HEK293T (cell line): ENCODE measurements around the gene COL26A1.

Experiments used
- CTCF ChIA-PET: fragments of 350-600 bp; formaldehyde crosslinking; extraction: SDS; loops from one replicate; lab custom pipeline; 2021; ENCODE audit warnings: antibody characterized with exemption, inconsistent platforms; lab: Yijun Ruan, JAX
- POLR2A ChIA-PET: fragments of 350-600 bp; formaldehyde crosslinking; extraction: SDS; loops from one replicate; lab custom pipeline; 2020; ENCODE audit warnings: antibody characterized with exemption, inconsistent platforms; lab: Yijun Ruan, JAX
- DNase-seq: peaks from one replicate; pipeline ENCODE4 v3.0.0; 2012; ENCODE audit warnings: mixed read lengths; ENCODE audit errors: extremely low spot score
- ARNT ChIP-seq: fragments of 450-650 bp; IDR thresholded peaks from 2 replicates; pipeline ENCODE4 v1.6.1; 2017; ENCODE audit warnings: mild to moderate bottlenecking
- BHLHE40 ChIP-seq: fragments of 450-650 bp; IDR thresholded peaks from 2 replicates; pipeline ENCODE4 v1.6.1; 2016; ENCODE audit warnings: mild to moderate bottlenecking, moderate library complexity, borderline replicate concordance
- CTBP1 ChIP-seq: fragments of 450-650 bp; IDR thresholded peaks from 2 replicates; pipeline ENCODE4 v1.6.1; 2016; ENCODE audit warnings: borderline replicate concordance
- ELF4 ChIP-seq: fragments of 450-650 bp; IDR thresholded peaks from 2 replicates; pipeline ENCODE4 v1.6.1; 2017; ENCODE audit warnings: antibody characterized with exemption
- FOXA1 ChIP-seq: fragments of 450-650 bp; IDR thresholded peaks from 2 replicates; pipeline ENCODE4 v1.6.1; 2016; ENCODE audit warnings: mild to moderate bottlenecking
- FOXK2 ChIP-seq: fragments of 450-650 bp; IDR thresholded peaks from 2 replicates; pipeline ENCODE4 v1.6.1; 2016; ENCODE audit warnings: mild to moderate bottlenecking
- FOXM1 ChIP-seq: fragments of 450-650 bp; IDR thresholded peaks from 2 replicates; pipeline ENCODE4 v1.6.1; 2017; ENCODE audit warnings: mild to moderate bottlenecking, borderline replicate concordance
- HDGF ChIP-seq: fragments of 450-650 bp; IDR thresholded peaks from 2 replicates; pipeline ENCODE4 v1.6.1; 2017; ENCODE audit warnings: antibody characterized with exemption, borderline replicate concordance
- L3MBTL2 ChIP-seq: fragments of 450-650 bp; conservative IDR thresholded peaks from 2 replicates; pipeline ENCODE4 v1.6.1; 2016; ENCODE audit warnings: mild to moderate bottlenecking
- LEF1 ChIP-seq: fragments of 450-650 bp; IDR thresholded peaks from 2 replicates; pipeline ENCODE4 v1.6.1; 2017; ENCODE audit warnings: mild to moderate bottlenecking, borderline replicate concordance
- NFRKB ChIP-seq: fragments of 450-650 bp; IDR thresholded peaks from 2 replicates; pipeline ENCODE4 v1.6.1; 2016; ENCODE audit warnings: mild to moderate bottlenecking, moderate library complexity
- SP1 ChIP-seq: fragments of 450-650 bp; IDR thresholded peaks from 2 replicates; pipeline ENCODE4 v1.6.1; 2017
- SUZ12 ChIP-seq: fragments of 450-650 bp; IDR thresholded peaks from 2 replicates; pipeline ENCODE4 v1.6.1; 2016; ENCODE audit warnings: mild to moderate bottlenecking
- TARDBP ChIP-seq: fragments of 450-650 bp; IDR thresholded peaks from 2 replicates; pipeline ENCODE4 v1.6.1; 2016
- ZNF384 ChIP-seq: fragments of 450-650 bp; IDR thresholded peaks from 2 replicates; pipeline ENCODE4 v1.6.1; 2016
- TF ChIP-seq, protein P1 (sequence below): fragments of 450-650 bp; IDR thresholded peaks from 2 replicates; pipeline ENCODE4 v1.6.1; 2016

COL26A1 gene

DNA sequence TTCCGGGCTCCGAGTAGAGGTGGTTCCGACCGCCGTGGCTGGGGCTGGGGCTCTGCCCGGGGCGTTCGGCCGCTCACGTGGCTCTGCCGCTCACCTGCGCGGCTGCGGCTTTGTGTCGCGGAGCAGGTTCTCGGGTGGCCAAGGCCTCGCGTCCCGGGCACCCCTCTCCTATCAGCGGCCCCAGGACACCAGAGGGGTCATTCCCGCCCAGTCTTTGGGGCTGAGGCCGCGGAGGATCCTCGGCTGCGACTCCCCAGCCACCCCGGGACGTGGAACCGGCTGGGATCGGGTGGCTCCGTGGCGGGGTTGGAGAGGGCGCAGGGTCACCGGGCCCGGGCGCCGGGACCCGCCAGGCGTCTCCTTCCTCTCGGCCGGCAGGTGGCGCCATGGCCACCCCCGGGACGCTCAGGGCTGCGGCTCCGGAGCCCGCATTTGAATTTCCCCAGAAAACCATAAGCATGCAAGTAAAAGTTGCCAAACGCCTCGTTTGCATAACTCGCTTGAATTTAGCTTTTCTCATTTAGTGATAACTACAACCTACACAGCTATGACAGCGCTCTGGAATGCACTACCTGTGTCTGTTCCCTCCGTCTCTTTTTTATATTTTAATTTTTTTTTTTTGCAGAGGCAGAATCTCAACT, 1.2 kb downstream of the COL26A1 start:
- ChIA-PET CTCF (interaction anchor here (0.5 to 2.5 kb wide), 7 partner anchors 10 to 96 kb away, joined by 3 to 9 read pairs (median 4); no protein-coding TSS in a partner anchor), POLR2A (no interaction called here)
- 0 out of 2 replicates have a peak, but pooled peaks have one; percentile 34 for TF ChIP-seq L3MBTL2
- TF ChIP-seq FOXA1, result no peak
- TF ChIP-seq BHLHE40, result no peak
- TF ChIP-seq ELF4, result no peak
- DNase-seq, result peak; percentile 87

DNA sequence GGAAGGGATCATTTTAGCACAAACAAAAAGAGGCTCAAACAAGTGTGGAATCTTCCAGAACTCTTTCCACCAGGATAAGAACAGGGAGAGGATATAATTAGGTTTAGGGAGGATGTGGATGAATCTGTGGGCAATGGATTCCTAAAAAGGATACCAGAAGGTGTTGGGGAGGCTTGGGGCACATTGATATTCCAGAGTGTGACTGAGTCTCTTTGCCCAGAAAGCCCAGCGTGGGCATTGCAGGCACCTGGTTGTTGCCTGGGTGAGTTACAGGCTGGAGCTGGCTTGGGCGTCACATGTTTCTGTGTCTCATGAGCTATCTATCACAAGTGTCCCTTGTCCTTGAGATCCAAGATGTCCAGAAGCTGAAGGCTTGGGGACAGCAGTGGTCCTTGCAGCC, 3.3 kb downstream of the COL26A1 start:
- ChIA-PET POLR2A (no interaction called here), CTCF (interaction anchor here (2.5 kb wide), 1 partner anchor 45 kb away, joined by 8 read pairs; no protein-coding TSS in a partner anchor)
- TF ChIP-seq ZNF384 (no peak), L3MBTL2 (no peak), ELF4 (no peak), LEF1 (no peak), TARDBP (no peak), ARNT (no peak), NFRKB (no peak), CTBP1 (no peak), SP1 (no peak), FOXM1 (no peak), FOXA1 (no peak), FOXK2 (no peak), SUZ12 (no peak), BHLHE40 (no peak), HDGF (no peak)
- TF ChIP-seq, protein P1, sequence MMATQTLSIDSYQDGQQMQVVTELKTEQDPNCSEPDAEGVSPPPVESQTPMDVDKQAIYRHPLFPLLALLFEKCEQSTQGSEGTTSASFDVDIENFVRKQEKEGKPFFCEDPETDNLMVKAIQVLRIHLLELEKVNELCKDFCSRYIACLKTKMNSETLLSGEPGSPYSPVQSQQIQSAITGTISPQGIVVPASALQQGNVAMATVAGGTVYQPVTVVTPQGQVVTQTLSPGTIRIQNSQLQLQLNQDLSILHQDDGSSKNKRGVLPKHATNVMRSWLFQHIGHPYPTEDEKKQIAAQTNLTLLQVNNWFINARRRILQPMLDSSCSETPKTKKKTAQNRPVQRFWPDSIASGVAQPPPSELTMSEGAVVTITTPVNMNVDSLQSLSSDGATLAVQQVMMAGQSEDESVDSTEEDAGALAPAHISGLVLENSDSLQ, result no peak
- DNase-seq, result no peak

DNA sequence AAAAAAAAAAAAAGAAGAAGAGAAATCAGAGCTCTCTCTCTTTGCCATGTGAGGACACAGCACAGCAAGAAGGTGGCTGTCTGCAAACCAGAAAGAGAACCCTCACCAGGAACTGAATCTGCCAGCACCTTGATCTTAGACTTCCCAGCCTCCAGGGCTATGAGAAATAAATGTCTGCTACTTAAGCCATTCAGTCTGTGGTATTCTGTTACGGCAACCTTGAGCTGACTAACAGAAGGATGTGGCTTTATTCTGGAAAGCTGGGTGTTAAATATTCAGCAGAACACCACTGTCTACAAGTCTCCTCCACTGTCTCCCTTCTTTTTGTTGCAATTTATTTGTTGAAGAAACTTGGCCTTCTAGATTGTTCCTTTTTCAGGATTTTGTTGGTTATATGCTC, 5.0 kb downstream of the COL26A1 start:
- CTCF ChIA-PET, result no interaction called here
- TF ChIP-seq ZNF384 (no peak), FOXK2 (no peak), HDGF (no peak), CTBP1 (no peak), LEF1 (no peak), FOXM1 (no peak), ELF4 (no peak), NFRKB (no peak), TARDBP (no peak), L3MBTL2 (no peak), BHLHE40 (no peak), FOXA1 (no peak), ARNT (no peak), SUZ12 (no peak), SP1 (no peak)
- TF ChIP-seq, protein P1, result no peak
- DNase-seq, result no peak
- POLR2A ChIA-PET, result no interaction called here

DNA sequence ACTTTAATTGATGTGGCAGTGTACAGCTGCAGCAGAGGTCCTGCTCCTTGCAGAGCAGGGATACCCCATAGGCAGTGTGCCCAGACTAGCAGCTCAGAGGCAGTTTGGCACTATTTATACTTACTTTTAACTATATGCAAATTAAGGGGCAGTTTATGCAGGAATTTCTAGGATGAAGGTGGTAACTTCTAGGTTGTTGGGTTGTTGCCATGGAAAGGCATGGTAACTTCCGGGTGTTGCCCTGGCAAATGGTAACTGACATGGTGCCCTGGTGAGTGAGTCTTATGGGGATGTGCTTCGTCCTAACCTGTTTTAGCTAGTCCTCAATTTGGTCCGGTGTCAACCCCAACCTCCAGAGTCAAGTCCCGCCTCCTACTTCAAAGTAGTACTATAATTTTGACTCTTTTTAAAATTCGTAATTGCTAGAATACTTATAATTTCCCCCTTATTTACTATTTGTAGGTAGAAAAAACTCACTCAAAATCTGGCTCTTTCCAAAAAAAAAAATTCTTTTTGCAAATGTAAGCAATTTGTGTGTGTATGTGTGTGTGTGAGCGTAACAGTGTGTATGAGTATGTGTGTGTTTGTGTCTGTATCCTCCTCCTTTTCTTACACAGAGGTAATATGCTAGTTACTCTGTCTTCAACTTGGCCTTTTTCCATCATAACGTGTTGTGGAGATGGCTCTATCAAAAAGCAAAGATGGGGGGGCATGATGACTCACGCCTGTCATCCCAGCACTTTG, 5.9 kb downstream of the COL26A1 start:
- ChIA-PET POLR2A (no interaction called here), CTCF (interaction anchor here (0.6 kb wide), 1 partner anchor 110 kb away, joined by 3 read pairs; no protein-coding TSS in a partner anchor)
- DNase-seq, result no peak
- no peak for TF ChIP-seq SUZ12
- no peak for TF ChIP-seq ZNF384
- TF ChIP-seq, protein P1, result no peak
- TF ChIP-seq LEF1, result no peak
- TF ChIP-seq NFRKB, result no peak
- no peak for TF ChIP-seq FOXA1
- no peak for TF ChIP-seq BHLHE40
- no peak for TF ChIP-seq FOXM1
- TF ChIP-seq ARNT, result no peak
- no peak for TF ChIP-seq FOXK2
- TF ChIP-seq SP1, result no peak
- TF ChIP-seq TARDBP, result no peak
- TF ChIP-seq CTBP1, result no peak
- TF ChIP-seq HDGF, result no peak
- TF ChIP-seq L3MBTL2, result no peak
- no peak for TF ChIP-seq ELF4

DNA sequence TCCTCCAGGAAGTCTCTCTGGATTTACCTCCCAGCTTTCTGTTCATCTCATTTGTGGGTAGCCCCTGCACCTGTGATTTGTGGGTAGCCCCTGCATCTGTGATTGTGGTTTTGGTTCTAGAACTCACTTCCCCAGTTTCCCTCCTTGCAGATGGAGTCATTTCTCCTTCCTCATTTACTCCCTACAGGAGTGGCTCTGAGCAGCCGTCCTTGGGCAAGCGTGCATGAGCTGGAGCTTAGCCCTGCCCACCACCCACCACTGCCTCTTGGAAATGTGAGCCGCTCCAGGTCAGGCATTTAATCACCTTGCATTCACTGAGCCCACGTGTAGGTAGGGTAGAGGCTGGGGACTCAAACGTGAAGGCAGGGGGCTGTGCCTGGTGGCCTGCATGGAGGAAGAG, 8.2 kb downstream of the COL26A1 start:
- CTCF ChIA-PET, result interaction anchor here (0.7 kb wide), 1 partner anchor 25 kb away, joined by 3 read pairs; no protein-coding TSS in a partner anchor
- POLR2A ChIA-PET, result no interaction called here
- TF ChIP-seq FOXA1 (no peak), NFRKB (no peak), SUZ12 (no peak), CTBP1 (no peak), BHLHE40 (no peak), TARDBP (no peak), LEF1 (no peak)
- no peak for DNase-seq
